ENCODE results near the gene BARX1. TPM values are rescaled to one million over a fixed set of nuclear protein-coding genes. Genes with fewer than 3 reads are reported as not detected.
"Not testable (repeated sequence)": the region's sequence is repeated elsewhere in the genome, so short reads cannot be mapped to it uniquely, and the experiment has no call there.

BARX1 gene
- polyA plus RNA-seq, 4 donors = 0.39 TPM; not detected in 3

- H3K4me3 ChIP-seq (ENCODE audit: low read depth in 1 of 3, low read length in 3 of 3) = no peak overlapping the region
- H3K9me3 ChIP-seq (ENCODE audit: control insufficient read depth in 2 of 2, insufficient read depth in 1 of 2, low read depth in 1 of 2, low read length in 1 of 2) = peaks cover 0 to 2% of the 10 kb centered on the region in 2 donors
- H3K27me3 ChIP-seq (ENCODE audit: control insufficient read depth in 3 of 3, insufficient read depth in 3 of 3, low read length in 3 of 3) = peaks cover 11 to 85% (median 50%) of the 10 kb centered on the region in 3 donors
- no peak for FAIRE-seq
- 66 to 72% (median 71%) methylated on average over 4 of the region's 4 CpGs for WGBS, 3 donors
- no peak for DNase-seq
- no peaks in the 10 kb centered on the region for H3K36me3 ChIP-seq (ENCODE audit: control insufficient read depth in 3 of 3, insufficient read depth in 2 of 3, low read depth in 1 of 3, low read length in 3 of 3)
- no peaks in the 10 kb centered on the region for H3K4me1 ChIP-seq (ENCODE audit: control insufficient read depth in 3 of 3, insufficient read depth in 2 of 3, low read depth in 1 of 3, low read length in 2 of 3)
- H3K27ac ChIP-seq (ENCODE audit: low read depth in 1 of 3, low read length in 2 of 3) = no peak overlapping the region
Measured at GRCh38 chr9:93944011-93944410, 11.1 kb downstream of the BARX1 start.

- no peaks in the 10 kb centered on the region for H3K4me1 ChIP-seq (ENCODE audit: control insufficient read depth in 3 of 3, insufficient read depth in 2 of 3, low read depth in 1 of 3, low read length in 2 of 3)
- H3K4me3 ChIP-seq (ENCODE audit: low read depth in 1 of 3, low read length in 3 of 3) = no peak overlapping the region
- H3K9me3 ChIP-seq (ENCODE audit: control insufficient read depth in 2 of 2, insufficient read depth in 1 of 2, low read depth in 1 of 2, low read length in 1 of 2) = peaks cover 0 to 2% of the 10 kb centered on the region in 2 donors
- H3K27ac ChIP-seq (ENCODE audit: low read depth in 1 of 3, low read length in 2 of 3) = no peak overlapping the region
- no peaks in the 10 kb centered on the region for H3K36me3 ChIP-seq (ENCODE audit: control insufficient read depth in 3 of 3, insufficient read depth in 2 of 3, low read depth in 1 of 3, low read length in 3 of 3)
- peaks cover 6 to 70% (median 37%) of the 10 kb centered on the region in 3 donors for H3K27me3 ChIP-seq (ENCODE audit: control insufficient read depth in 3 of 3, insufficient read depth in 3 of 3, low read length in 3 of 3)
- WGBS, 3 donors = 64 to 71% (median 69%) methylated on average over 7 of the region's 7 CpGs
- DNase-seq (no peak), FAIRE-seq (no peak)
Measured at GRCh38 chr9:93942161-93942560, 13.0 kb downstream of the BARX1 start.

GRCh38 chr9:93941493-93941892 is 13.7 kb downstream of the BARX1 start:
- Histone ChIP-seq H3K4me3 (ENCODE audit: low read depth in 1 of 3, low read length in 3 of 3) (no peak overlapping the region), H3K27me3 (ENCODE audit: control insufficient read depth in 3 of 3, insufficient read depth in 3 of 3, low read length in 3 of 3) (peaks cover 6 to 63% (median 34%) of the 10 kb centered on the region in 3 donors), H3K27ac (ENCODE audit: low read depth in 1 of 3, low read length in 2 of 3) (no peak overlapping the region), H3K36me3 (ENCODE audit: control insufficient read depth in 3 of 3, insufficient read depth in 2 of 3, low read depth in 1 of 3, low read length in 3 of 3) (no peaks in the 10 kb centered on the region), H3K9me3 (ENCODE audit: control insufficient read depth in 2 of 2, insufficient read depth in 1 of 2, low read depth in 1 of 2, low read length in 1 of 2) (peaks cover 0 to 2% of the 10 kb centered on the region in 2 donors), H3K4me1 (ENCODE audit: control insufficient read depth in 3 of 3, insufficient read depth in 2 of 3, low read depth in 1 of 3, low read length in 2 of 3) (no peaks in the 10 kb centered on the region)
- FAIRE-seq (no peak), DNase-seq (no peak)
- WGBS, 3 donors = 47 to 65% (median 56%) methylated on average over 2 of the region's 2 CpGs

- peaks cover 2 to 58% (median 28%) of the 10 kb centered on the region in 3 donors for H3K27me3 ChIP-seq (ENCODE audit: control insufficient read depth in 3 of 3, insufficient read depth in 3 of 3, low read length in 3 of 3)
- no peak overlapping the region for H3K4me3 ChIP-seq (ENCODE audit: low read depth in 1 of 3, low read length in 3 of 3)
- no peak overlapping the region for H3K27ac ChIP-seq (ENCODE audit: low read depth in 1 of 3, low read length in 2 of 3)
- no peaks in the 10 kb centered on the region for H3K36me3 ChIP-seq (ENCODE audit: control insufficient read depth in 3 of 3, insufficient read depth in 2 of 3, low read depth in 1 of 3, low read length in 3 of 3)
- H3K4me1 ChIP-seq (ENCODE audit: control insufficient read depth in 3 of 3, insufficient read depth in 2 of 3, low read depth in 1 of 3, low read length in 2 of 3) = no peaks in the 10 kb centered on the region
- 78 to 80% (median 80%) methylated on average over 8 of the region's 8 CpGs for WGBS, 3 donors
- DNase-seq (no peak), FAIRE-seq (no peak)
- H3K9me3 ChIP-seq (ENCODE audit: control insufficient read depth in 2 of 2, insufficient read depth in 1 of 2, low read depth in 1 of 2, low read length in 1 of 2) = peaks cover 0 to 2% of the 10 kb centered on the region in 2 donors
Measured at GRCh38 chr9:93940951-93941350, 14.2 kb downstream of the BARX1 start.

GRCh38 chr9:93939589-93939988 is 15.6 kb downstream of the BARX1 start:
- H3K36me3 ChIP-seq (ENCODE audit: control insufficient read depth in 3 of 3, insufficient read depth in 2 of 3, low read depth in 1 of 3, low read length in 3 of 3); H3K4me3 ChIP-seq (ENCODE audit: low read depth in 1 of 3, low read length in 3 of 3); H3K9me3 ChIP-seq (ENCODE audit: control insufficient read depth in 2 of 2, insufficient read depth in 1 of 2, low read depth in 1 of 2, low read length in 1 of 2); H3K4me1 ChIP-seq (ENCODE audit: control insufficient read depth in 3 of 3, insufficient read depth in 2 of 3, low read depth in 1 of 3, low read length in 2 of 3); H3K27ac ChIP-seq (ENCODE audit: low read depth in 1 of 3, low read length in 2 of 3); FAIRE-seq; DNase-seq: not testable (repeated sequence)
- WGBS, 3 donors = 74 to 87% (median 78%) methylated on average over 7 of the region's 7 CpGs
- H3K27me3 ChIP-seq (ENCODE audit: control insufficient read depth in 3 of 3, insufficient read depth in 3 of 3, low read length in 3 of 3) = peaks cover 2 to 49% (median 20%) of the 10 kb centered on the region in 3 donors

GRCh38 chr9:93937193-93937592 is 18.0 kb downstream of the BARX1 start:
- 35 to 68% (median 45%) methylated on average over 1 of the region's 1 CpG for WGBS, 3 donors
- no peak for DNase-seq
- H3K27me3 ChIP-seq (ENCODE audit: control insufficient read depth in 3 of 3, insufficient read depth in 3 of 3, low read length in 3 of 3) = peaks cover 0 to 31% (median 7%) of the 10 kb centered on the region in 3 donors
- FAIRE-seq = no peak
- no peak overlapping the region for H3K27ac ChIP-seq (ENCODE audit: low read depth in 1 of 3, low read length in 2 of 3)
- H3K36me3 ChIP-seq (ENCODE audit: control insufficient read depth in 3 of 3, insufficient read depth in 2 of 3, low read depth in 1 of 3, low read length in 3 of 3) = no peaks in the 10 kb centered on the region
- H3K9me3 ChIP-seq (ENCODE audit: control insufficient read depth in 2 of 2, insufficient read depth in 1 of 2, low read depth in 1 of 2, low read length in 1 of 2) = no peaks in the 10 kb centered on the region
- no peak overlapping the region for H3K4me3 ChIP-seq (ENCODE audit: low read depth in 1 of 3, low read length in 3 of 3)
- H3K4me1 ChIP-seq (ENCODE audit: control insufficient read depth in 3 of 3, insufficient read depth in 2 of 3, low read depth in 1 of 3, low read length in 2 of 3) = no peaks in the 10 kb centered on the region

GRCh38 chr9:93931905-93932304 is 23.2 kb downstream of the BARX1 start:
- H3K27me3 ChIP-seq (ENCODE audit: control insufficient read depth in 3 of 3, insufficient read depth in 3 of 3, low read length in 3 of 3) = peaks cover 0 to 24% (median 12%) of the 10 kb centered on the region in 3 donors
- FAIRE-seq = no peak
- H3K4me1 ChIP-seq (ENCODE audit: control insufficient read depth in 3 of 3, insufficient read depth in 2 of 3, low read depth in 1 of 3, low read length in 2 of 3) = no peaks in the 10 kb centered on the region
- H3K4me3 ChIP-seq (ENCODE audit: low read depth in 1 of 3, low read length in 3 of 3) = no peak overlapping the region
- 68 to 81% (median 70%) methylated on average over 11 of the region's 11 CpGs for WGBS, 3 donors
- no peak for DNase-seq
- H3K36me3 ChIP-seq (ENCODE audit: control insufficient read depth in 3 of 3, insufficient read depth in 2 of 3, low read depth in 1 of 3, low read length in 3 of 3) = no peaks in the 10 kb centered on the region
- no peak overlapping the region for H3K27ac ChIP-seq (ENCODE audit: low read depth in 1 of 3, low read length in 2 of 3)
- H3K9me3 ChIP-seq (ENCODE audit: control insufficient read depth in 2 of 2, insufficient read depth in 1 of 2, low read depth in 1 of 2, low read length in 1 of 2) = peaks cover 0 to 3% of the 10 kb centered on the region in 2 donors

- no peak for FAIRE-seq
- WGBS, 3 donors = 12 to 22% (median 21%) methylated on average over 8 of the region's 8 CpGs
- peaks cover 0 to 23% (median 12%) of the 10 kb centered on the region in 3 donors for H3K27me3 ChIP-seq (ENCODE audit: control insufficient read depth in 3 of 3, insufficient read depth in 3 of 3, low read length in 3 of 3)
Measured at GRCh38 chr9:93930070-93930469, 25.1 kb downstream of the BARX1 start.

GRCh38 chr9:93929231-93929630 is 25.9 kb downstream of the BARX1 start:
- Histone ChIP-seq H3K27ac (ENCODE audit: low read depth in 1 of 3, low read length in 2 of 3) (no peak overlapping the region), H3K9me3 (ENCODE audit: control insufficient read depth in 2 of 2, insufficient read depth in 1 of 2, low read depth in 1 of 2, low read length in 1 of 2) (peaks cover 0 to 3% of the 10 kb centered on the region in 2 donors), H3K27me3 (ENCODE audit: control insufficient read depth in 3 of 3, insufficient read depth in 3 of 3, low read length in 3 of 3) (peaks cover 0 to 16% (median 12%) of the 10 kb centered on the region in 3 donors), H3K4me3 (ENCODE audit: low read depth in 1 of 3, low read length in 3 of 3) (no peak overlapping the region), H3K36me3 (ENCODE audit: control insufficient read depth in 3 of 3, insufficient read depth in 2 of 3, low read depth in 1 of 3, low read length in 3 of 3) (no peaks in the 10 kb centered on the region), H3K4me1 (ENCODE audit: control insufficient read depth in 3 of 3, insufficient read depth in 2 of 3, low read depth in 1 of 3, low read length in 2 of 3) (no peaks in the 10 kb centered on the region)
- WGBS, 3 donors = 41 to 56% (median 54%) methylated on average over 1 of the region's 1 CpG
- FAIRE-seq = no peak
- no peak for DNase-seq

More at GRCh38 chr9:93930070-93930469, 25.1 kb downstream of the BARX1 start:
- no peaks in the 10 kb centered on the region for H3K36me3 ChIP-seq (ENCODE audit: control insufficient read depth in 3 of 3, insufficient read depth in 2 of 3, low read depth in 1 of 3, low read length in 3 of 3)
- H3K27ac ChIP-seq (ENCODE audit: low read depth in 1 of 3, low read length in 2 of 3) = no peak overlapping the region
- no peak overlapping the region for H3K4me3 ChIP-seq (ENCODE audit: low read depth in 1 of 3, low read length in 3 of 3)
- peaks cover 0 to 3% of the 10 kb centered on the region in 2 donors for H3K9me3 ChIP-seq (ENCODE audit: control insufficient read depth in 2 of 2, insufficient read depth in 1 of 2, low read depth in 1 of 2, low read length in 1 of 2)
- H3K4me1 ChIP-seq (ENCODE audit: control insufficient read depth in 3 of 3, insufficient read depth in 2 of 3, low read depth in 1 of 3, low read length in 2 of 3) = no peaks in the 10 kb centered on the region
- no peak for DNase-seq
